GM21825 (cell line): ENCODE measurements around the gene DNAJB1.
"Not testable (repeated sequence)": the region's sequence is repeated elsewhere in the genome, so short reads cannot be mapped to it uniquely, and the experiment has no call there.

Source experiments
- ATAC-seq: cut with Tn5 transposase; IDR thresholded peaks from one replicate; pipeline ENCODE4 v1.9.1; 2021; ENCODE audit warnings: mild to moderate bottlenecking, moderate library complexity; ENCODE audit not compliant: unreplicated experiment

DNAJB1 gene

DNA sequence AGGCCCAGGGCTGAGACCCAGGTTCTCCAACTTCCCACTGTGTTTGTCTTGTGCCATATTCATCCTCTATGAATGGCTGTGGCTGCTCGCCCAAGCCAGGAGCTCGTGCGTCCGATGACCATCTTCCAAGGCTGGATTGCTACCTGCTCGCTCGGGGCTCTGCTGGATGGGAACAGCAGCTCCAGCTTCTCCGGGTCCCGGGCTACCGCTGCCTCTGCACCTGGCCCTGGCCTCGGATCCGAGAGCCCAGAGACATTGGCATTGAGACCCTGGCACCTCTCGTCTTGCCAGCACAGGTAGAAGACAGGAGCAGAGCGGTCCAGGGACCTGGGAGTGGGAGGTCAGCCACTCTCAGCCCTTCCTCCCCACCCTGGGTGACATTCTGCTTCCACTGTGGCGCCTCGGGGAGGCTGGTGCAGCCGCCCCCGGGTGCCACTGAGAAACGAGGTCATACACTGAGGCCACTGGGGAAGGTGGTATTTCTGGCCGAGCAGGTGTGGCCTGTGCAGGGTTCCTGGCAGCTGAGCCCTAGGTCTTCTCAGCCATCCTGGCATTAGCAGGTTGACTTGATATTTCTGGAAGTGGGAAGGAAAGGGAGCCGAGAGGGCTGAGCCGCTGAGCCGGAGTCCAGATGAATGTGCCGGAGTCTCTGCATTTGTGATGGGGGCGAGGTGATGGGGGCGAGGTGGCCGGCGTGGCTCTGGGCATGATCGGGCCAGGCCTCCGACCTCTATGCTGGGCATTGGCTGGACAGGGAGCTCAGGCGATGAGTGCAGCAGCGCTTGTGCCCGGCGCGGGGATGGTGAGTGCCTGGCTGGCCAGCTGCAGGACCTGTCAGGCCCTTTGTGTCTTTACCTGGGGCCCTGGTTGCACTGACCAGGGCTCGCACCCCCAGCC is 35.1 kb upstream of the DNAJB1 start:
- no peak for ATAC-seq

DNA sequence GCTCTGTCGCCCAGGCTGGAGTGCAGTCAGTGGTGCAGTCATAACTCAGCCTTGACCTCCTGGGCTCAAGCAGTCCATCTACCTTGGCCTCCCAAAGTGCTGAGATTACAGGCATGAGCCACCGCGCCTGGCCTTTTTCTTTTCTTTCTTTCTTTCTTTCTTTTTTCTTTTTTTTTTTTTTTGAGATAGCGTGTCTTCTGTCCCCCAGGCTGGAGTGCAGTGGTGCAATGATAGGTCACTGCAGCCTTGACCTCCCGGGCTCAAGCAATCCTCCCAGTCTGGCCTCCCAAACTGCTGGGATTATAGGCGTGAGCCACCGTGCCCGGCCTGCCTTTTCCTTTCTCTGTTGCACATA is 33.8 kb upstream of the DNAJB1 start:
- not testable (repeated sequence) for ATAC-seq

DNA sequence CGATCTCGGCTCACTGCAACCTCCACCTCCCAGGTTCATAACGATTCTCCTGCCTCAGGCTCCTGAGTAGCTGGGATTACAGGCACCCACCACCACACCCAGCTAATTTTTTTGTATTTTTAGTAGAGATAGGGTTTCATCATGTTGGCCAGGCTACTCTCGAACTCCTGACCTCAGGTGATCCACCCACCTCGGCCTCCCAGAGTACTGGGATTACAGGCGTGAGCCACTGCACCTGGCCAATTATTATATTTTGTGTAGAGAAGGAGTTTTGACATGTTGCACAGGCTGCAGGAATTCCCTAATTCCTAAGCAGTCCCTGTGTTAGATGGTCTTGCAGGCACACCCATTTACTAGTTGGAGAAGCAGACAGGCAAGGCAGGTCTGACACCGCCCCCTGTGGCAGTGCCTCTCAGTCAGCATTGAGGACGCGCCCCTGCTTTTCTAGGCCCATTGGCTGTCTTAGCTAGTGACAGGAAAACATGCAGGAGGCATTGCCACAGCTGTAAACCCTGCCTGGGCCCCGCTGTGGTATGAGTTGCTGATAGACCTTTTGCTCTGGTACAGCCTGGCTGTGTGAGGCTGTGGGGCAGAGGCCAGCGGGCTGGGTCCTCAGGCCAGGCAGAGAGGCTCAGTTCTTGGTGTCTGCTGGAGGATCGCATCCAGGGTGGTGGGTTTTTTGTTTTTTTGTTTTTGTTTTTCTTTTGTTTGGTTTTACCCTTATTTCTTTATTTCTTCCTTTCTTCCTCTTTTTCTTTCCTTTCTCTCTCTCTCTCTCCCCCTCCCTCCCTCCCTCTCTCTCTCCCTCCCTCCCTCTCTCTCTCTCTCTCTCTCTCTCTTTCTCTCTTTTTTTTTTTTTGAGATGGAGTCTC is 33.2 kb upstream of the DNAJB1 start:
- not testable (repeated sequence) for ATAC-seq

DNA sequence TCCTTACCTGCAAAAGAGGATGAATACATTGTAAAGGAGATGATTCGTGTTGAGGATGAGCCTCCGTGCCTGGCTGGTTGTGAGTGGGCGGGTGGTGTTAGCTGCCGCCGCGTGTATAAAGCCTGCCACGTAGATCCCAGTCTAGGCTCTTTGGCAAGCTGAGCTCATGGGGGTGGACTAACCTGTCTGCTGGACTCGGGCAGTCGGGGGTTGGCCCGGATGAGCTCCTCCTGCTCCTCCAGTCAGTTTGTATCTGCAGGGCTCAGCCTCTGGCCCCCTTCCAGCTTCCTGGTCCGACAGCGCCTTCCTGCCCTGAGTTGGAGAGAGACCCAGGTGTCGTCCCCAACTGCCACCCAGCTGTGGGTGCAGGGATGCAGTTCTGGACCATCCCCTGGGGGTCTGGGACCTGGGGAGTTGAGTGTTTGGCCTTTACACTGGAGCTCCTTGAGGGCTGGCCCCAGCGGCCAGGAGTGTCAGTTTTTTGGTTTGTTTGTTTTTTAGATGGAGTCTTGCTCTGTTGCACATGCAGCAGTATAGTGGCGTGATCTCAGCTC is 32.1 kb upstream of the DNAJB1 start:
- no peak for ATAC-seq

DNA sequence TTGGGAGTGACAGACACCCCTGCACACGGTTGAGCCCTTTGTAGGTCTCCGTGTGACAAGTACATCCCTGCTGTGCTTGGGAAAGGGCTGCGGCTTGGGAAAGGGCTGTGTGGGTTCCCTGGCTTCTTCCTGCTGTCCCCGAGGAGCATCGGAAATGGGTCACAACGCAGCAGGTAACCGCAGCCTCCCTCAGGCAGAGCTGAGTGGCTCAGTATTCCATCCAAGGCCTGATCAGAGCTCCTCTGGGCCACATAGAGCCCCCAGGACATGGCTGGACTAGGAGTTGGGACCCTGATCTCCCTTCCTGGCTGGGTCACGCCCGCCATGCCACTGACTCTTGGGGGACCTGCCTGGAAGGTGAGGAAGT is 27.5 kb upstream of the DNAJB1 start:
- no peak for ATAC-seq

DNA sequence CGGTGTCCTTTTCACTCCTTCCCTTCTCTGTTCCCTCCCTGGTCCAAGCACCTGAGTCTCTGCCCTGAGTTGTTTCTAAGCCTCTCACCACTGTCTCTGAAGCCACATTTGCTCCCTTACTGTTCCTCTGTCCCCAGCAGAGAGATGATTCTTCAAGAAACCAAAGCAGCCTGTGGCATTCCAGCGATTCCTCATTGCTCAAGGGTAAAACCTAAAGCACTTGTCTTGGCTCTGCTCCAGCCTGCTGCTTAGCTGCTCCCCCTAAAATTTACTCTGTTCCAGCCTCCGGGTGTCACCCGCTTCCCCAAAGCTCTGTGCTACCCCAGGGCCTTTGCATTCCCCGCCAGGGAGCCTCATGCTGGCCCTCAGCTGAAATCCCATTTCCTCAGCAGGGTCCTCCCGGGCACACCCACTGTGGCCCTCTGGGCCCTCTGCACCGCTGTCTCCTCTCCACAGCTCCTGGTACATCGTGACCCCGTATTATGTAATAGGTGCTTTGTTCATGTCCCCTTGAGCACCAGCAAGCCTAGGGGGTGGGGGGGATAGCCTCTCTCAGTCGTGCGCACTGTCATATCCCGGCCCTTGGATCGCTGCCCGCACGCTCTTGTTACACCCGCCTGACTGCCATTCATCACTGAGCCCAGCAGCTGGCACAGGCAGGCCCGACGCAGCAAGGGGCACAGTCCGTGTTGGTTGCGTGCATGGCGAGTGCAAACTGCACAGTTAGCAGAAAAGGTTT is 26.9 kb upstream of the DNAJB1 start:
- no peak for ATAC-seq

DNA sequence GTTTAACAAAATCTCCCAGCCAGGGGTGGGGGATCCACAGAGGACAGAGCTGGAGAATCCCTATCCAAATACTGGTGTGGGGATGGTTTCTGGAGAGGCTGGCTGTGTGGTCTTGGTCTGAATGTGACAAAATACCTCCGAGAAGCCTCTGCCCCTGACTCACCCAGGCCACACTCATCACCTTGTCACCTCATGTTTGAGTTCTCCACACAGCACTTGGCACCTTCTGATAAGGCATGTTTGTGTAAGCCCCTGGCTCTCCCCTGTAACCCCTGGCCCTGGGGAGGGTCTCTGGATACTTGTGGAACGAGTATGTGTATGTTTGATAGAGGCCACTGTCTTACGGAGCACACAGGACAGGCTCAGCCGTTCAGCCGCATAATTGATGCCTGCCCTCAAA is 25.9 kb upstream of the DNAJB1 start:
- ATAC-seq, result no peak

DNA sequence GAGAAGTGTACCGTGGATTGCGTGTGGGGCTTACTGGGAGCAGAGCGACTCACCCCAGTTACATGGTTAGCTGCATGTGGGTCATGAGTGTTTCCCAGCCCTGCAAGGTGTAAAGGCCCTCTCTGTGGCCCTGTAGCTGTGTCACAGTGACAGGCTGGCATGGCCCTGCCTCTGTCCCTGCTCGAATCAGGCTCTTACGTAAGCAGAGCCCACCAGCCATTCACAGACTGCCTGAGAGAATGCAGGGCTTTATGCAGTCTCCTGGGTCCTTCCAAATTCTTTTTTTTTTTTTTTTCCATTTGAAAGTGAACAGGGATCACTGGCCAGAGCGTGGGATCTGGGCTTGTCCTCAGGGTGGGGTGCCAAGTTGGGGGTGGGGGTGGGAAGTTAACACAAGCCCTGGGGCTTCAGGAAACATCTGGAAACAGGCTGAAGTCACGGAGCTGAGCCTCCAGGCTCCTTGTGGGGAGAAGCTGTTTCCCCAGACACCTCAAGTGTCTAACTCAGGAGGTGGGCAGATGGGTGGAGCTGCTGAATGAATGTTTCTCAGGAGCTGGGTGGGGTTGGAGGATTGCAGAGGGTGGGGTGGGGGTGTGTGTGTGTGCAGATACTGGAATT is 24.6 kb upstream of the DNAJB1 start:
- ATAC-seq, result no peak

DNA sequence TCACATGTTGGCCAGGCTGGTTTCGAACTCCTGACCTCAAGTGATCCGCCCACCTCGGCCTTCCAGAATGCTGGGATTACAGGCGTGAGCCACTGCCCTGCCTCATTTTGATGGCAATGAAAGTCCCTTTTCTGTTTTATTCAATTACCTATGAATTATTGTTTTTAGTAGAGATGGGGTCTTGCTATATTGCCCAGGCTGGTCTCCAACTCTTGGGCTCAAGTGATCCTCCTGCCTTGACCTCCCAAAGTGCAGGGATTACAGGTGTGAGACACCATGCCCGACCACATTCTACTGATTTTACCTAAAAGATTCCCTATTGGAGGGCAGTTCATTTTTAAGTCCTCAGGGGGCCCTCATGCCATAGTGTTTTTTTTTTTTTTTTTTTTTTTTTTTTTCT is 23.8 kb upstream of the DNAJB1 start:
- ATAC-seq, result not testable (repeated sequence)

DNA sequence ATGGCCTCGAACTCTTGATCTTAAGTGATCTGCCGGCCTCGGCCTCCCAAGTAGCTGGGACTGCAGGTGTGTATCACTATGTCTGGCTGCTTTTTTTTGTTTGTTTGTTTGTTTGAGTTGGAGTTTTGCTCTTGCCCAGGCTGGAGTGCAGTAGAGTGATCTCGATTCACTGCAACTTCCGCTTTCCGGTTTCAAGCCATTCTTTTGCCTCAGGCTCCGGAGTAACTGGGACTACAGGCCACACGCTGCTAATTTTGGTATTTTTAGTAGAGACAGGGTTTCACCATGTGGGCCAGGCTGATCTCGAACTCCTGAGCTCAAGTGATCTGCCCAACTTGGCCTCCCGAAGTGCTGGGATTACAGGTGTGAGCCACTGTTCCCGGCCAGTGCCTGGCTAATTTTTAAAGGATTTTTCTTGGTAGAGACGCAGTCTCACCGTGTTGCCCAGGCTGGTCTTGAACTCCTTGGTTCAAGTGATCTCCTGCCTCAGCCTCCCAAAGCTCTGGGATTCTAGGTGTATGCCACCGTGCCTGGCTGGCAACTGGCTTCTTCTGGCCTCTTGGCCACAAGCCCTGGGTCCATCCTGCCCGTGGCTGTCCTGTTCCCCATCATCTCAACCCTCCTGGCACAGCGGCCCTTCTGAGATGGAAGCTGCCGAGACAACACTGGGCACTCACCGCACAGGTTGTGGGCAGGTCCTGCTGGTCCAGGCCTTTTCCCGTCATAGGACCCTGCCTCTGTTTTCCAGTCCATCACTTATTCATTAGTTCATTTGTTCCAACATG is 22.7 kb upstream of the DNAJB1 start:
- ATAC-seq, result no peak

DNA sequence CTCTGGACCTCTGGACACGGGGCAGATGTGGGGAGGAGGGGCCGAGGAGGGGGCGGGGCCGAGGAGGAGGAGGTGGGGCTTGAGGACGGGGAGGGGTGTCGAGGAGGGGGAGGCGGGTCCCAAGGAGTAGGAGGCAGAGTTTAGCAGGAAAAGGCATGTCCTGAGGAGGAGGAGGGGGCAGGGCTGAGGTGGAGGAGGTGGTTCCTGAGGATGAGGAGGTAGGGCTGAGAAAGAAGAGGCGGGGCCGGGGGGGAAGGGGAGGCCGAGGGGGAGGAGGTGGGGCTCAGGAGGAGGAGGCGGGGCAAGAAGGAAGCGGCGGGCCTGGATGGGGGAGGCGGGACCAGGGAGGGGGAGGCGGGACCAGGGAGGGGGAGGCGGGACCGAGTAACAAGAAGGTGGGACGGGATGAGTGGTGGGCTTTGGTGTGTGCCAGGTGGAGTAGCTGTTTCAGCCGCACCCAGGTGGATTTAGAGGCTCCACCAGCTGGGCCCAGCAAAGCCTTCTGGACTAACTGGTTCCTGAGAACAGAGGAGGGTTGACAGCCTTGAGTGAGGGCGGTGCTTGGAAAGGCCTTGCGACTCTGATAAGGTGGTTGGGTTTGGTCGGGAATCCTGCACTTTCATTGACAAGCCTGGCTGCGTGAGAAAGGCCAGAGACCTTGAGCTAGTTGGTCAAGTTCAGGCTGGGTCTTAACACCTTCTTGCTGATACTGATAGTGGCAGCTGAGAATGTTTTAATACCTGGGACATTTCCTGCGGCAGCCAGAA is 18.9 kb upstream of the DNAJB1 start:
- ATAC-seq, result no peak

DNA sequence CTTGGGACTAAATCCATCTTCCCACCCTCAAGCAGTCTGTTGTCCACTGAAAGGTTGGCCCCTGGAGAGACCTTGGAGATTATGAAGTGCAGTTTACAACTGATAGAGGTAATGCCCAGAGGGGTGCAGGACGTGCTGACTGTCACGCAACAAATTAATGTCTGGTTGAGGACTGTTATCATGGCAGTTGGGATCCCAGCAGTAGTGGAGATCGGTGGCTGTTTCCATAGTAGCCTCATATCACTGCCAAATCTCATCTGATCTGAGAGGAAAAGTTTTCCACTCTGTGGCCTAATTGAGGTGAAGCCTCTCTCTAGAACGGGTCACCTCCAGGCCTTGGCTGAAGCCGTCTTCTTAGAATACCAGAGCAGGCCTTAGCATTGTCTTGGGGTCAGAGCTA is 15.3 kb upstream of the DNAJB1 start:
- no peak for ATAC-seq

DNA sequence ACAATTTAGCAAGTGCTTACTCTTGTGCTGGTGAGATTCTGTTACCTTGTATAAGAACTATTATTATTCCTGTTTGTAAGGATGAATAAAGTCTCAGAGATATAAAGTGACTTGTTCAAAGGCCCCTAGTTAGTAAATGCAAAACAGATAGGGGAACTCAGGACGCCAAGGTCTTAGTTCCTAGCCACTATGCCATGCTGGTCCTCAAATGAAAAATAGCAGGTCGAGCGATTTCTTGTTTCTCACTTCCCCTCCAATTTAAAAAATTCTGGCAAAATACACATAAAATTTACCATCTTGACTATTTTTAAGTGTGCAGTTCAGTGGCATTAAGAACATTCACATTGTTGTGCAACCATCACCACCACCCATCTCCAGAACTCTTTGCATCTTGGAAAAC is 12.3 kb upstream of the DNAJB1 start:
- ATAC-seq, result no peak

DNA sequence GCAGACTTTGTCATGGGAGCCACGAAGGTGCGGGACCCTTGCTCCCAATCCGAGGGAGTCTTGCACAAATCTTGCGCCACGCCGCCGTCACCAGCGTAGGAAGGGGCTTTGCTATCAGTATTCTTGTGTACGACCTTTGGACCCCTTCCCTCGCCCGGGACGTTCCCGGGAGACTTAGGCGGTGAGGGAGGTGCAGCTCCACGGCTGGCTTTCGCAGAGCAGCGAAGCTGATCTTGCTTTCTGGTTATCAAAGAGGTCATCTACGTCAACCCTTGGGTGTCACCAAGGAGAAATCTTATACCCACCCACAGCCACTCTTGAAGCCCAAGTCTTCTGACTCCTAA is 11.8 kb upstream of the DNAJB1 start:
- peak; percentile 5 for ATAC-seq

DNA sequence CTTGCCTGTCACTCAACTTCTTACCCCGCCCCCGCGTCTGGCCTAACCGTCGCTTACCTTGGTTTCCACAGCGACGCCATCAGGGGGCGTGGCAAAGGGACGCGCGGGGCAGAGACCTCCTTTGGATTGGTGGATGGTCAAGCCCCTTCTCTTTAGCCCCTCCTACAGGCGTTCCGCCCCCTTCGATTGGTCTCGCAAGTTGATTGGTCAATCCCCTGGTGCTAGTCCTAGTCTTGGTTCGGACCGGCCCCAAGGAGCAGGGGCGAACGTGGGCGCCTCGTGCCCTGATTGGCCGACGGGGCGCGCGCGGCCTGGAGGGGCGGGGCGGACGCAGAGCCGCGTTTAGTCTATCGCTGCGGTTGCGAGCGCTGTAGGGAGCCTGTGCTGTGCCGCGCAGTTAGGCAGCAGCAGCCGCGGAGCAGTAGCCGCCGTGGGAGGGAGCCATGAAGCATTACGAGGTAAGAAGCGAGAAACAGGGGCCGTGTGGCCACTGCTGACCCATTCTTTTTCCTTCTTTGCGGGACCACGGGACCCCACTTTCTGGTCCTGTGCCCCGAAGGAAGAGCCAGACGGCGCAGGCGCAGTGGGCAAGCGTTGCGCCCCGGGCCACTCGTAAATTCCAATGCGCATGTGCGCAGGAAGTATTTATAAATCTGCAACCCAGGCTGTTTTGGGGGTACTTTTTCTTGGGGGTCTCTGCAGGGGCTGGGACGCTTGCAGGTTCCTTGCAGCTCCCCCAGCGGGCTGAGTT is 11.2 kb upstream of the DNAJB1 start, which contains the start of gene TECR:
TSS of gene TECR (plus strand) at position 341 of the 751 bp plus-strand sequence. CDS start at position 444, 103 bp downstream.
- ATAC-seq, result peak; percentile 90

DNA sequence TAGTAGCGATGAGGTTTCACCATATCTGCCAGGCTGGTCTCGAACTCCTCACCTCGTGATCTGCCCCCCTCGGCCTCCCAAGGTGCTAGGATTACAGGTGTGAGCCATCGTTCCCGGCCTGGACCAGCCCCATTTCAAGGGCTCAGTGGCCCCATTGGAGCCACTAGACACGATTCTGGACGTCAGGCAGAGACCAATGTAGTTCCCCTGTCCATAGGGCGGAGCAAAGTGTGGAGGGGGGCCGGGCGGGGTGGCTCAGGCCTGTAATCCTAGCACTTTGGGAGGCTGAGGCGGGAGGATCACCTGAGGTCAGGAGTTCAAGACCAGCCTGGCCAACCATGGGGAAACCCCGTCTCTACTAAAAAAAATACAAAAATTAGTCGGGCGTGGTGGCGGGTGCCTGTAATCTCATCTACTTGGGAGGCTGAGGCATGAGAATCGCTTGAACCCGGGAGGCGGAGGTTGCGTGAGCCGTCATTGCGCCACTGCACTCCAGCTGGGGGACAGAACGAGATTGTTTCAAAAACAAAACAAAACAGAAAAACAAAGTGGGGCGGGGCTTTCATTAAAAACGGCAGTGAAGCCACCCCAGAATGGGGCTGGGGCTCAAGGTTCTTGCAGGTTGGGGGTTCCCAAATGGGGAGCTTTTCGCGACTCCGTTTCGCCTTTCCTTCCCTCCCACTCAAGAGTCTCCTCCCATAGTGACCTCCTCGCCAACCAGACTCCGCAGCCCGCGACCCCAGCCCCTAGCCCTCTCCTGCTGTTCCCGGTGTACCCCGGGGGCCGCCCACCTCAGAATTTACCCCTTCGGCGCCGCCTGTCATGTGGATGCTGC is 10.4 kb upstream of the DNAJB1 start:
- no peak for ATAC-seq

DNA sequence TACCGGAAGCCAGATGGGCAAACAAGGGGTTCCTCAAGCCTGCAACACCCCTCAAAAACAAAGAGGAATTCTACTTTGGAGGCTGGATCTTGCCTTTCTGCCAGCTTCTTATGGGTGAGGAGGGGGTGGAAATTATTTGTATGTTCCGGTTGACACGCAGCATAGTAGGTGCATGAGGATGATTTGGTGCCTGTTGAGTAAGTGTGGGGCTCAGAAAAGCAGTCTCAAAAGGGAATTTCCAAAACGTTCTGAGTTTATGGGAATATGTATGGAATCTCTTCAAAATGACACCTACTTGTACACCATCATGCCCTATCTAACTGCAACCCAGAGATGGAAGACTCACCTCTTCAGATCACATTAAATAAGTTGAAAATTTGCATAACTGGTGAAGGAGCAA is 8.2 kb upstream of the DNAJB1 start:
- ATAC-seq, result no peak

DNA sequence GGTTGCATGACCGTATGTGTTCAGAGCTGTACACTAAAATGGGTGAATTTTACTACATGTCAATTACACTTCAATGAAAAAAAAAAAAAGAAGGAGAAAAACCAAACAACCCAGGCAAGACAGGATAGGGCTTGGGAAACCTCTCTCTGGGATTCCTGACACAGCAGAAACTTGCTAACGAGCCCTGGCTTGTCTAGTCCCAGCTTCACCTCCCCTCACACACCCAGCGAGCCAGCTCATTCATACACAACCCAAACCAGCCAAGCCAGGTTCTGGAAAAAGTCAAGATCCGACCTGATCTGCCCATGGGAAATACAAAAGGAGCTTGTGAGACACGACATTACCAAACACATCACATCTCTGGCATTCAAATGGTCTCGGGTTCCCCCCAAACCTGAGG is 7.5 kb upstream of the DNAJB1 start:
- ATAC-seq, result no peak
